MM.1S (cell line): ENCODE results near the gene RHOC.

ENCODE experiments used
- DNase-seq: peaks from one replicate; pipeline ENCODE4 v3.0.0-alpha.2; 2015
- H2AFZ ChIP-seq: fragments of 300-600 bp; sonication (generic); 2 replicates; pipeline ENCODE4 v1.6.0; 2016; ENCODE audit warnings: antibody characterized with exemption, low read length
- H3F3A ChIP-seq: fragments of 300-600 bp; sonication (generic); 2 replicates; pipeline ENCODE4 v1.6.1; 2016; ENCODE audit warnings: mild to moderate bottlenecking, antibody characterized with exemption, low read length, moderate library complexity, mixed read lengths; ENCODE audit not compliant: insufficient read depth
- H3K27ac ChIP-seq: fragments of 300-600 bp; sonication (generic); 2 replicates; pipeline ENCODE4 v1.5.1; 2016; ENCODE audit warnings: mild to moderate bottlenecking, low read length
- H3K27me3 ChIP-seq: fragments of 300-600 bp; sonication (generic); replicated peaks from 2 replicates; pipeline ENCODE4 v1.6.0; 2016; ENCODE audit warnings: low read length; ENCODE audit not compliant: insufficient read depth
- H3K36me3 ChIP-seq: fragments of 300-600 bp; sonication (generic); replicated peaks from 2 replicates; pipeline ENCODE4 v1.6.1; 2016; ENCODE audit warnings: mild to moderate bottlenecking, low read length, mixed read lengths; ENCODE audit not compliant: insufficient read depth
- H3K4me1 ChIP-seq: fragments of 300-600 bp; sonication (generic); 2 replicates; pipeline ENCODE4 v1.6.1; 2016; ENCODE audit warnings: low read length, mixed read lengths
- H3K4me2 ChIP-seq: fragments of 300-600 bp; sonication (generic); 2 replicates; pipeline ENCODE4 v1.6.0; 2016; ENCODE audit warnings: low read depth, low read length
- H3K4me3 ChIP-seq: fragments of 300-600 bp; sonication (generic); 2 replicates; pipeline ENCODE4 v1.5.1; 2016; ENCODE audit warnings: low read length, mixed read lengths
- H3K79me2 ChIP-seq: fragments of 300-600 bp; sonication (generic); 2 replicates; pipeline ENCODE4 v1.6.1; 2016; ENCODE audit warnings: mixed run types, low read length, mixed read lengths
- H3K9ac ChIP-seq: fragments of 300-600 bp; sonication (generic); 2 replicates; pipeline ENCODE4 v1.6.1; 2016; ENCODE audit warnings: low read length, mixed read lengths
- H3K9me2 ChIP-seq: fragments of 300-600 bp; sonication (generic); replicated peaks from 2 replicates; pipeline ENCODE4 v1.6.1; 2016; ENCODE audit warnings: mild to moderate bottlenecking, low read length, mixed read lengths; ENCODE audit not compliant: insufficient read depth
- H3K9me3 ChIP-seq: fragments of 300-600 bp; sonication (generic); replicated peaks from 2 replicates; pipeline ENCODE4 v1.6.1; 2016; ENCODE audit warnings: mild to moderate bottlenecking, low read length, mixed read lengths; ENCODE audit not compliant: insufficient read depth
- H4K20me1 ChIP-seq: fragments of 300-600 bp; sonication (generic); 2 replicates; pipeline ENCODE4 v1.6.1; 2016; ENCODE audit warnings: mild to moderate bottlenecking, low read length, moderate library complexity, mixed read lengths; ENCODE audit not compliant: insufficient read depth
- CTCF ChIP-seq: fragments of 300-600 bp; sonication (generic); IDR thresholded peaks from 2 replicates; pipeline ENCODE4 v1.5.1; 2016; ENCODE audit warnings: antibody characterized with exemption, low read length, mixed read lengths
- EZH2 ChIP-seq: fragments of 300-600 bp; sonication (generic); optimal IDR thresholded peaks from 2 replicates; pipeline ENCODE3; 2017; ENCODE audit warnings: low read depth, mild to moderate bottlenecking, antibody characterized with exemption, low read length, mixed read lengths
- EZH2phosphoT487 ChIP-seq: fragments of 300-600 bp; sonication (generic); IDR thresholded peaks from 2 replicates; pipeline ENCODE4 v1.6.1; 2018; ENCODE audit warnings: antibody characterized with exemption, low read length

Gene RHOC

GRCh38 chr1:112711041-112711440 is 4.1 kb upstream of the RHOC start:
- H3K4me1 ChIP-seq, result peaks cover 3% of the 10 kb centered on the region; the same call in 1 of the 2 replicates
- no peak overlapping the region for H3K9ac ChIP-seq
- H3F3A ChIP-seq, result no peaks in the 10 kb centered on the region
- no peaks in the 10 kb centered on the region for H3K9me2 ChIP-seq
- H3K79me2 ChIP-seq, result no peaks in the 10 kb centered on the region
- no peak for DNase-seq
- no peaks in the 10 kb centered on the region for H3K9me3 ChIP-seq
- H2AFZ ChIP-seq, result no peak overlapping the region
- H3K36me3 ChIP-seq, result no peaks in the 10 kb centered on the region
- no peak overlapping the region for H3K4me3 ChIP-seq
- H3K27ac ChIP-seq, result no peak overlapping the region
- no peak for TF ChIP-seq EZH2
- no peak for TF ChIP-seq EZH2phosphoT487
- H4K20me1 ChIP-seq, result no peaks in the 10 kb centered on the region
- peaks cover 18% of the 10 kb centered on the region for H3K27me3 ChIP-seq
- H3K4me2 ChIP-seq, result no peak overlapping the region

- Histone ChIP-seq H3K4me1 (peaks cover 2% of the 10 kb centered on the region; the same call in 1 of the 2 replicates), H3K4me2 (no peak overlapping the region), H3K79me2 (no peaks in the 10 kb centered on the region), H3K36me3 (no peaks in the 10 kb centered on the region), H4K20me1 (no peaks in the 10 kb centered on the region), H3K27ac (no peak overlapping the region), H3K4me3 (no peak overlapping the region), H3K9me3 (no peaks in the 10 kb centered on the region), H3K9me2 (no peaks in the 10 kb centered on the region), H3K27me3 (peaks cover 18% of the 10 kb centered on the region), H3K9ac (no peak overlapping the region), H2AFZ (no peak overlapping the region), H3F3A (no peaks in the 10 kb centered on the region)
- DNase-seq, result no peak
- TF ChIP-seq CTCF (no peak), EZH2 (no peak), EZH2phosphoT487 (no peak)
Measured at GRCh38 chr1:112710586-112710985, 3.7 kb upstream of the RHOC start.

GRCh38 chr1:112710159-112710558 is 3.2 kb upstream of the RHOC start:
- Histone ChIP-seq H3K9me3 (no peaks in the 10 kb centered on the region), H3K27me3 (peaks cover 18% of the 10 kb centered on the region), H4K20me1 (no peaks in the 10 kb centered on the region), H3K9ac (no peak overlapping the region), H3K27ac (no peak overlapping the region), H3K4me3 (no peak overlapping the region), H2AFZ (no peak overlapping the region), H3K9me2 (no peaks in the 10 kb centered on the region), H3K36me3 (no peaks in the 10 kb centered on the region), H3K4me1 (peaks cover 4% of the 10 kb centered on the region; the same call in 1 of the 2 replicates), H3K4me2 (no peak overlapping the region), H3F3A (no peaks in the 10 kb centered on the region), H3K79me2 (no peaks in the 10 kb centered on the region)
- no peak for DNase-seq
- TF ChIP-seq CTCF (no peak), EZH2 (no peak)

GRCh38 chr1:112708489-112708888 is 1.6 kb upstream of the RHOC start:
- no peak overlapping the region for H3K4me2 ChIP-seq
- DNase-seq, result no peak
- peaks cover 18% of the 10 kb centered on the region for H3K27me3 ChIP-seq
- no peak overlapping the region for H3K4me3 ChIP-seq
- no peaks in the 10 kb centered on the region for H3K36me3 ChIP-seq
- no peak overlapping the region for H2AFZ ChIP-seq
- H3K9me2 ChIP-seq, result no peaks in the 10 kb centered on the region
- H4K20me1 ChIP-seq, result no peaks in the 10 kb centered on the region
- H3F3A ChIP-seq, result no peaks in the 10 kb centered on the region
- H3K9me3 ChIP-seq, result no peaks in the 10 kb centered on the region
- H3K27ac ChIP-seq, result no peak overlapping the region
- no peak overlapping the region for H3K9ac ChIP-seq
- no peak for TF ChIP-seq CTCF
- TF ChIP-seq EZH2phosphoT487, result no peak
- TF ChIP-seq EZH2, result no peak
- H3K79me2 ChIP-seq, result no peaks in the 10 kb centered on the region
- peaks cover 4% of the 10 kb centered on the region; the same call in 1 of the 2 replicates for H3K4me1 ChIP-seq
